HUES6 (cell line): ENCODE data around the gene TSPAN17.
A peak's percentile ranks its signal among the peaks of the same experiment; 100 is the strongest.

Source experiments
- H3K27ac ChIP-seq: 2 replicates; pipeline ENCODE4 v1.7.0; 2013; ENCODE audit warnings: low read depth, mild to moderate bottlenecking, low read length, inconsistent platforms
- H3K27me3 ChIP-seq: 2 replicates; pipeline ENCODE4 v1.6.1; 2013; ENCODE audit warnings: low read length; ENCODE audit not compliant: control insufficient read depth, insufficient read depth
- H3K36me3 ChIP-seq: 2 replicates; pipeline ENCODE4 v1.6.1; 2013; ENCODE audit warnings: low read length; ENCODE audit not compliant: control insufficient read depth, insufficient read depth
- H3K4me1 ChIP-seq: 2 replicates; pipeline ENCODE4 v1.6.1; 2013; ENCODE audit warnings: low read length; ENCODE audit not compliant: control insufficient read depth, insufficient read depth
- H3K4me3 ChIP-seq: 2 replicates; pipeline ENCODE4 v1.5.1; 2013; ENCODE audit warnings: low read depth, low read length
- H3K9ac ChIP-seq: one replicate; pipeline ENCODE4 v1.6.1; 2013; ENCODE audit warnings: mild to moderate bottlenecking, low read length
- H3K9me3 ChIP-seq: 2 replicates; pipeline ENCODE4 v1.6.1; 2013; ENCODE audit warnings: low read depth, low read length; ENCODE audit not compliant: control insufficient read depth, insufficient read depth

Gene TSPAN17

GRCh38 chr5:176624938-176625337, 22.3 kb upstream of the TSPAN17 start:
- H3K27ac ChIP-seq, result no peak overlapping the region
- H3K9me3 ChIP-seq, result no peaks in the 10 kb centered on the region
- 0 out of 2 replicates have a peak, but pooled peaks cover 6% of the 10 kb centered on the region for H3K4me1 ChIP-seq
- H3K27me3 ChIP-seq, result peaks cover 53% of the 10 kb centered on the region
- no peak overlapping the region for H3K4me3 ChIP-seq
- no peaks in the 10 kb centered on the region for H3K36me3 ChIP-seq
- no peak overlapping the region for H3K9ac ChIP-seq

- Histone ChIP-seq H3K36me3 (no peaks in the 10 kb centered on the region), H3K4me3 (no peak overlapping the region), H3K9me3 (no peaks in the 10 kb centered on the region), H3K9ac (no peak overlapping the region), H3K4me1 (0 out of 2 replicates have a peak, but pooled peaks cover 5% of the 10 kb centered on the region), H3K27ac (no peak overlapping the region), H3K27me3 (peaks cover 52% of the 10 kb centered on the region)
Observed at GRCh38 chr5:176625512-176625911, 21.8 kb upstream of the TSPAN17 start.

DNA sequence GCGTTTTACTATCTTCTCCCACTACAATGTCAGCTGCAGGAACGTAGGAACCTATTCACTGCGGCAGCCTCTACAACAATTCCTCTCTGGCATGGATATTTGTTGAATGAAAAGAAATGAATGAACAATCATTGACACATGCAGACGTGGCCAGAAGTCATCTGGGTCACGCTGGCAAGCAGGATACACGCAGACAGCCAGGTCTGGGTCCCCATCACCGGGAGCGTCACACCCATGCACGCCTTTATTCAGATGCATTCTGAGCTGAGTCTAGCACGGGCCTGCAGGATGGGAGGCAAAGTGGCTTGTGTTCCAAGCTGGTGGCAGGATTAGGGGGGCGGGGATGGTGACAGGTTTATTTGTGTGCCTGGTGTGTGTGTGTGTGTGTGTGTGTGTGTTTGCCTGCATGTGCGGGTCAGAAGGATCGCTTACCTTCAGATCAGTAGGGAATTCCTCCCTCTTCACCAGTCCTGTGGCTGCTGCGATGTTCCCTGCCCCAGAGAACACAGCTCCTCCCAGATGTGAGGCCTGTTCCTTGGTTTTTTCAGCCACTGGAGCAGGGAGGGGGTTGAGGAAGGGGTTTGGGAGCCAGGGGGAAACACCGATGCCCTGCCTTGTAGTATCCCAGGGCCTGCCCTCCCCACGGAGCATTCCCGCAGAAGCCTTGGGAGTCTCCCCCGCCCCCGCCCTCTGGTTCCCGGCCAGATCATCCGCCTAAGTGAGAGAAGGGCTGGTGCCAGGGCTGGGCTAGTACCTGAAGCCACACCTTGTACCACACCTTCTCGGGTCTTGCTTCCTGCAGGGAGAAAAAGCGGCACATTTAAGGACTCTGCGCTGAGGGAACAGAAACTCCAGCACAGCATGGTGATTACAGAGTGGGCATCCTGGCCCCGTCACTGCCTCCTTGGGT, 21.1 kb upstream of the TSPAN17 start:
- Histone ChIP-seq H3K9ac (no peak overlapping the region), H3K27me3 (peaks cover 52% of the 10 kb centered on the region), H3K4me1 (peaks cover 11% of the 10 kb centered on the region; the same call in 1 of the 2 replicates), H3K9me3 (no peaks in the 10 kb centered on the region), H3K27ac (no peak overlapping the region), H3K36me3 (no peaks in the 10 kb centered on the region), H3K4me3 (no peak overlapping the region)

GRCh38 chr5:176626876-176627236, 20.4 kb upstream of the TSPAN17 start:
- H3K9ac ChIP-seq, result no peak overlapping the region
- H3K27me3 ChIP-seq, result peaks cover 52% of the 10 kb centered on the region
- peaks cover 12% of the 10 kb centered on the region; the same call in 1 of the 2 replicates for H3K4me1 ChIP-seq
- no peaks in the 10 kb centered on the region for H3K9me3 ChIP-seq
- H3K4me3 ChIP-seq, result no peak overlapping the region
- no peak overlapping the region for H3K27ac ChIP-seq
- no peaks in the 10 kb centered on the region for H3K36me3 ChIP-seq

GRCh38 chr5:176627582-176627981, 19.7 kb upstream of the TSPAN17 start:
- Histone ChIP-seq H3K36me3 (no peaks in the 10 kb centered on the region), H3K4me1 (peaks cover 12% of the 10 kb centered on the region; the same call in 1 of the 2 replicates), H3K9ac (no peak overlapping the region), H3K27me3 (peaks cover 54% of the 10 kb centered on the region), H3K27ac (no peak overlapping the region), H3K9me3 (no peaks in the 10 kb centered on the region), H3K4me3 (no peak overlapping the region)

DNA sequence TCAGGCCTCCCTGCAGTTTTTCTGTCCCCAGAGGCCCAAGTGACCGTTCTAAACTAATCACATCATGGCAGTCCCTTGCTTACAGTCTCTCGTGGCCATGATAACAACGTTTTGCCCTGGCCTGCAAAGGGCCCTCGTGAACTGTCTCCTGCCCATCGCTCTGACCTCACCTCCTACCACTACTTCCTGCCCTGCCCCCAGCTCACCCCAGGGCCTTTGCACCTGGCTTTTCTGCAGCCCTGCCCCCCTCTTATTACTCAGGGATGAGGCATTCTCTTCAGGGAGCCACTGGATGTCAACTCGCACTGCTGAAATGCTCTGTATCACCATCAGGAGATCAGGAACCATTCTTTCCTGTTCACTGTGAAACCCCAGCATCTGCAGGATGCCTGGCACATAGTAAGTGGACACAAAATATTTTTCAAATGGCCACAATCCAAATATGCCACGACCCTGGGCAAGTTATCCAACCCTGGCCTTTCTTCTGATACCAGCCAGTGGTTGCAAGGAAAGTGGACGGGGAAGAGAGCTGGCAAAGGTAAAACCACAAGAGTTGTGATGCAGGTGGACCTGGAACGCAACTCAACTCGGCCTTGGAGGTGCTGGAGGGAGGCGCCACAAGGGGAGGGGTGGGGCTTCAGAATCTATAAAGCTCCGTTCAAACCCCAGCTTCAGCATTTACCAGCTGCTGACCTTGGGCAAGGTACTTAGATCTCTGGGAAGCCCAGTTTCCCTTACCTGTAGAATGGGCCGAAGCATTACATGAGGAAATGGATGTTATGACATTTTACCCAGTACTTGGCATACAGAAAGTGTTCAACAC, 18.7 kb upstream of the TSPAN17 start:
- Histone ChIP-seq H3K9me3 (no peaks in the 10 kb centered on the region), H3K4me1 (peaks cover 12% of the 10 kb centered on the region; the same call in 1 of the 2 replicates), H3K4me3 (peak overlapping the region; percentile 88), H3K36me3 (no peaks in the 10 kb centered on the region), H3K9ac (no peak overlapping the region), H3K27me3 (peaks cover 61% of the 10 kb centered on the region), H3K27ac (no peak overlapping the region)

GRCh38 chr5:176629317-176629852, 17.9 kb upstream of the TSPAN17 start:
- H3K4me1 ChIP-seq, result peaks cover 19% of the 10 kb centered on the region
- no peaks in the 10 kb centered on the region for H3K9me3 ChIP-seq
- no peak overlapping the region for H3K27ac ChIP-seq
- H3K4me3 ChIP-seq, result peak overlapping the region; percentile 88
- no peaks in the 10 kb centered on the region for H3K36me3 ChIP-seq
- peaks cover 67% of the 10 kb centered on the region for H3K27me3 ChIP-seq
- H3K9ac ChIP-seq, result no peak overlapping the region

DNA sequence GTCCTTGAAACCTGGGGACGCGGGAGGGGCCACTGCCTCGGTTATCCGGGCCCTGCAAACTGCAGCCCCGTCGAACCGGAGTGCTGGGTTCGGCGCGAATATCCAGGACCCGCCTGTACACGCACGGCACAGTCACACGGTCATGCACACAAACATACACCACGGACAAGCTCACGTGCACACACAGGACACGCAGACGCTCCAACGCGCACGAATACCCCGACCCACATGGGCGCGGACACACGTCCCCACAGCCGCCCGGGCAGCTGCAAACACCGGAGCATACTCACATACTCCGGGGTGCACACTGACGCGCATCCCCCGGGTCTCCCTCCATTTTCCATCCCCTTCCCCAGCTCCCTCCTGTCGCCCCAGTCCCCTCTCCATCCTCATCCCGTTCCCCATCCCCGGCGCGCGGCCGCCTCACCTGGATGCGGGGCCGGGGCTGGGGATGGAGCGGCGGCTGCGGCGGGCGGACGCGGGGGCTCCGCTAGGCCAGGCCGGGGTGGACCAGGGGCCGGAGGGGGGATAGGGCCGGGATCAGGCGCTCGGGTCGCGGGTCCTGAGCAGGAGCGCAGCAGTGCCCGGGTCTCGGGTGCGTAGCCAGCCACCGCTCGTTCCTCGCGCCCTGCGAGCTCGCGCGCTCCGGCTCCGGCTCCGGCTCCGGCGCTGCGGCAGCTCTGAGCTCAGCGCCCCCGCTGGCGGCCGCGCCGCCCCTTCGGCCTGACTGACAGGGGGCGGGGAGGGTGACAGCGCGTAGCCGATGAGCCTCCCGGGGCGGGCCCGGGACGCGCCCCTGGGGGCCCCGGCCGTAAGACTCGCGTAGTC, 17.2 kb upstream of the TSPAN17 start, which contains the start of the genes EIF4E1B and SNCB:
TSS of gene EIF4E1B (plus strand) at position 823 of the 828 bp plus-strand sequence. CDS start 12,113 bp downstream, outside the sequence.
TSS of gene SNCB (minus strand) at position 682 of the 828 bp plus-strand sequence. CDS start 880 bp downstream, outside the sequence.
- Histone ChIP-seq H3K36me3 (no peaks in the 10 kb centered on the region), H3K27ac (no peak within 1 kb of the TSS), H3K9me3 (no peaks in the 10 kb centered on the region), H3K4me3 (peak within 1 kb of the TSS; percentile 88), H3K9ac (peak within 1 kb of the TSS; percentile 13), H3K27me3 (peaks cover 67% of the 10 kb centered on the region), H3K4me1 (peaks cover 19% of the 10 kb centered on the region)

DNA sequence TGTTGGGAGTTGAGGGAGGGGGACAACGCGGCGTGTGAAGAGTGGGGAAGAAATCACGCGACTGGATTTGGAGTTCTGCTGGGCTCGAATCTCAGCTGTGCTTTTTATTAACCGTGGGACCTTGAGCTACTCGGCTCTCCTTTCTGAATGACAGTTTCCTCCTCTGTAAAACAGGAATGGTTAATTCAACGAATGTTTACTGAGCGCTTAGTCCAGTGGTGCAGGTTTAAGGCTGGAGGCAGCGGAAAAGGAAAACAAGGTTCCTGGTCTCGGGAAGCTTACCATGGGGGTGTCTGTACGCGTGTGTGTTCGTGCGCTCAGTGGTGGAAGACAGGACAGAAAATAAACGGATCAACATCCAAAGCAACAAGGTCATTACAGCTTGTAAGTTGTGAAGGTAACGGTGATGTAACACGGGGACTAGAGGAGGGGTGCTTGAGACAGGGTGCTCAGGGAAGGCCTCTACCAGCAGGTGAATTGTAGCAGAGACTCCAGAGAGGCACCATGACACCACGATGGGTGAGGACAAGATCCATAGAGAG, 16.5 kb upstream of the TSPAN17 start:
- Histone ChIP-seq H3K9me3 (no peaks in the 10 kb centered on the region), H3K9ac (no peak overlapping the region), H3K36me3 (no peaks in the 10 kb centered on the region), H3K4me1 (peaks cover 19% of the 10 kb centered on the region), H3K27me3 (peaks cover 67% of the 10 kb centered on the region), H3K27ac (no peak overlapping the region), H3K4me3 (peak overlapping the region; percentile 88)
